NCI-H1048 (cell line): Measurements from ENCODE around the gene MPC1L.
"Not testable (repeated sequence)": the region's sequence is repeated elsewhere in the genome, so short reads cannot be mapped to it uniquely, and the experiment has no call there.

Experiments
- DNase-seq: peaks from one replicate; lab custom pipeline; 2025; lab: John Stamatoyannopoulos, UW

The MPC1L gene

GRCh38 chrX:40623139-40623536 is at the start of gene MPC1L:
TSS of gene MPC1L (plus strand) at chrX:40623428. CDS start at chrX:40623566, 138 bp downstream.
- DNase-seq = no peak

- no peak for DNase-seq
These were observed 49.5 kb upstream of the MPC1L start for GRCh38 chrX:40573763-40574162.

GRCh38 chrX:40575411-40575810 is 47.8 kb upstream of the MPC1L start:
- not testable (repeated sequence) for DNase-seq

- DNase-seq = no peak
These were observed 46.9 kb upstream of the MPC1L start for GRCh38 chrX:40576291-40576690.

- DNase-seq = no peak
These were observed 45.1 kb upstream of the MPC1L start for GRCh38 chrX:40578039-40578695.

GRCh38 chrX:40579141-40579540 is 44.1 kb upstream of the MPC1L start:
- DNase-seq = no peak

DNA sequence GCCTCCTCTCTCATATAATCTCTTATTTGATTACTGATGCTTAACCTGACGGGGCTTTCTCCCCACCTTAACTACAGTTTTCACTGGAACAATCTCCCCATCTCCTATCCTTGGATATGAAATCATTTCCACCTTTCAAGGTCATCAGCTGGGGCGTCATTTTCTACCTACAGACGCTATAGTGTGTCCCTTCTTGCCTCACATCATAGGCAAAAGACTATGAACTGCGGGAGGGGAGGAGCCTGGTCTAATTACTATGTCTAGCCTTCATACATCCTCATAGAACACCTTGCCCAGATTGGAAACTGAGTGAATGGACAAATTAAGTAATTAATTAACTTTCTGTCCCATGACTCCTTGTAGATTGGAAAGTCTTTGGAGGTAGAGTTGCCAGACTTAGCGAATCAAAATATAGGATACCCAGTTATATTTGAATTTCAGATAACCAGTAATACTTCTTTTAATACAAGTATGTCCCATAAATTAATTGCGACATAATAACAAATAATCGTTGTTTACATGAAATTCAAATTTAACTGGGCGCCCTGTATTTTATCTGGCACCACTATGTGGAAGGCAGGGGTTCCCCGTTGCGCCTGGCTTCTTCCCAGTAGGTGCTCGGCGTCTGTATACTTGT is 43.2 kb upstream of the MPC1L start:
- DNase-seq = no peak

DNA sequence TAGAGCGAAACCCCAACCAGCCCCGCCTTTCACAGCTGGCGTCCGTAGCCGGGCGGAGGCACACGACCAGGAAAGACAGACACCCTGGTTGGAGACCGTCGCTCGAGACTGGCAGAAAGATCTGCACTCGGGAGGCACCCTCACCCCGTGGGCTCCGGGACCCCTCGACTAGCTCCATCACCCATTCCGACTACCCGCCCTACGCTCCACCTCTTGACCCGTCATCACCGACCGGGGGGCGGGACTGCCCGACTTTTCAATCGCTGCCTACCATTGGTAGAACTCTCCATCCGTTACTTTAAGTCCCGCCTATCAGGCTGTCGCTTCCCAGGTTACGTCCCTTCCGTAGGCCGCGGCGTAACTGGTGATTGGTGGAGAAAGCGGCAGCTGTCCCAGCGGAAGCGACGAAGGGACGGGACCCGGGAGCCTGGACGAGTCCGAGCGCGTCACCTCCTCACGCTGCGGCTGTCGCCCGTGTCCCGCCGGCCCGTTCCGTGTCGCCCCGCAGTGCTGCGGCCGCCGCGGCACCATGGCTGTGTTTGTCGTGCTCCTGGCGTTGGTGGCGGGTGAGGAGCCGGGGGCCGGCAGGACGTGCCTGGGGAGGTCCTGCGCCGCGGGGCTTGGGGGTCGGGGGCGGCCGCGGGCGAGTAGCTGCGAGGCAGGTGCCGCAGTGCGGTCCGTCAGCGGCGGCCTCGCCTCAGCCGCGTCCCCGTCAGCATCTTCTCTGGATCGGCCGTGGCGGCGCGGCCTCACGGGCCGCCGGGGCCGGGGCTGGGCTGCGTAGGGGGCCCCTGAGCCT is 42.5 kb upstream of the MPC1L start, which contains the start of gene ATP6AP2:
ATP6AP2 (plus strand) TSS at position 434 of the 799 bp plus-strand sequence; CDS start at position 530, 96 bp downstream.
- peak; percentile 78 for DNase-seq

GRCh38 chrX:40581336-40581920 is 41.8 kb upstream of the MPC1L start:
- DNase-seq = no peak

- DNase-seq = not testable (repeated sequence)
These were observed 41.0 kb upstream of the MPC1L start for GRCh38 chrX:40582178-40582577.

DNA sequence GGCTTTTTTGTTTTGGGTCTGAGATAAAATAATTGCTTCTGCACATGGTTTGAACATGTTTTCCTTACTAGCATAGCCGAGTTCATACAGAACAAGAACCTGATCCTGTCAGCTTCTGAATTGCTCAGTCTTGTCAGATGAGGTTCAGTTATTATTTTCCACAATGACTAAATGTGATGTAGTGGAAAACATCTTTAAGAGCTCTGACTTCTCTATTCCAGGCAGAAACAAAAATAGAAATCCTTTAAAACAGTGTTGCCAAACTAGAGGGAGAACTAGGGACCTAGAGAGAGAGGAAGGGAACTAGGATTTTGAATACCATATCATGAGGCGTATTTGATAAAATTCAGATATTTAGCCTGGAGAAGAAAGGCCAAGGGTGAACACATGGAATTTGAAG is 40.4 kb upstream of the MPC1L start:
- no peak for DNase-seq

- not testable (repeated sequence) for DNase-seq
These were observed 35.6 kb upstream of the MPC1L start for GRCh38 chrX:40587623-40588022.

GRCh38 chrX:40589616-40590321 is 33.5 kb upstream of the MPC1L start:
- not testable (repeated sequence) for DNase-seq

- no peak for DNase-seq
These were observed 19.8 kb upstream of the MPC1L start for GRCh38 chrX:40603446-40603845.

- DNase-seq = no peak
These were observed 15.8 kb upstream of the MPC1L start for GRCh38 chrX:40607381-40607780.

- DNase-seq = no peak
These were observed 10.7 kb upstream of the MPC1L start for GRCh38 chrX:40612511-40612910.

- DNase-seq = no peak
These were observed 7.3 kb upstream of the MPC1L start for GRCh38 chrX:40615976-40616375.

DNA sequence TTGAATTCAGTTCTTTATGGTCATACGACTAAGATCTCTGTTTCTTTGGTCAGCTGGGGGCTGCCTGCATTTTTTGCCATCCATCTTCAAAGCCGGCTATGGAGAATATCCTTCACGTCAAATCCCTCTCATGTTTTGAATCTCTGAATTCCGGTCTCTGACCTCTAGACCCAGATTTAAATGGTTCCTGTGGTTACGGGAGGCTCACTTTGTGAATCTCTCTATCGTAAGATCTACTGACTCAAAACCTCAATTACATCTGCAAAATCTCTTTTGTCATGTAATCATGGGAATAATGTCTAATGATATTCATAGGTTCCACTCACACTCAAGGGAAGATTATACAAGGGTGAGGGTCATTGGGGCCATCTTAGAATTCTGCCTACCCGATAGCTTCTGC is 5.7 kb upstream of the MPC1L start:
- no peak for DNase-seq

DNA sequence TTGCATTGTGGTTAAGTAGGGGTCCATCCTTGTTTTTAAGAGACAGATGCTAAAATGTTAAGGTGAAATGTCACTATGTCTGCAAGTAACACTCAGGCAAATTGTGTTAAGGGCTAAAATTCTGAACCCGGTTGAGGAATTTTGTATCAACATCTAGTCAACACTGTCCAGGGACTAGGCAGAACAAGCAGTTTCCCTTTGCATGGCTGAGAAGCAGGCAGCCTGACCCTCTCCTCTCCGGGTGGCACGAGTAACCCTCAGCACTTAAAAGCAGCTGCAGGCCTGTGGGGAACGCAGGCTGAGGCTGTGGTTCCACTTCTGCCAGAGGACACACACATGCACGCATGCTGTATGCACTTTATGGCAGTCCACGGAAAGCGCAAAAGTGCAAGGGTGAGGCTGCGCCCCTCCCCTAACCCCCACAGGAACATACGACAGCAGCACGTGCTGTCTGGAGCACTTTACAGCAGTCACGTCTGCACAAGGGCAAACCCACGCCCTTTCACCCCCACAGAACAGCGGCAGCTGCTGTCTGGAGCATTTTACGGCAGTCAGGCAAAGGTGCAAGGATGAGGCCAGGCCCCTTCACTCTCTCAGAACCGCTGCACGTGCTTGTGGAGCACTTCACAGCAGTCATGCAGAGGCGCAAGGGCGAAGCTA is 619 bp upstream of the MPC1L start:
- DNase-seq = no peak

DNA sequence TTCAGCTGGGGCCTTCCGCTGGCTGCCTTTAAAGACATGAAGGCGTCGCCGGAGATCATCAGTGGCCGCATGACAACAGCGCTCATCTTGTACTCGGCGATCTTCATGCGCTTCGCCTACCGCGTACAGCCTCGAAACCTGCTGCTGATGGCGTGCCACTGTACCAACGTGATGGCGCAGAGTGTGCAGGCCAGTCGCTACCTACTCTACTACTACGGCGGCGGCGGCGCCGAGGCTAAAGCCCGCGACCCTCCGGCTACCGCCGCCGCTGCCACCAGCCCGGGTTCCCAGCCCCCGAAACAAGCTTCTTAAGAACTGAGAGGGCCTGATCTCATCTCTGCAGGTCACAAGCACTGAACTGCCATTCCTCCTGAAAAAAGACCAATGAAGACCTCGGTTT is 437 bp downstream of the MPC1L start:
- no peak for DNase-seq

DNA sequence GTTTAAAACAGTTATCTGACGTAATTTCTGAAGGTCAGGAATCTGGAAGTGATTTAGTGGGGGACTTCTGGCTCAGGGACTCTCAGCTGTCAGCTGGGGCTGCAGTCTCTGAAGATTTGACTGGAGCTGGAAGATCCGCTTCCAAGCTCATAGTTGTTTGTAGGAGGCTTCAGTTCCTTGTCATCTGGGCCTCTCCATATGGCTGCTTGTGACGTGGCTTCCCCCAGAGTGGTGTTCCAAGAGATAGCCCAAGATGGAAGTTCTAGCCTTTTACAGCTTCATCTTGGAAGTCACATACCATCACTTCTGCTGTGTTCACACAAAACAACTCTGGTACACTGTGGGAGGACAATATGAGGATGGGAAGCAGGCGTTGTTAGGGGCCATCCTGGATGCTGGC is 2.1 kb downstream of the MPC1L start:
- DNase-seq = no peak
